ENCODE results near the gene CSF1. TPM values are rescaled to one million over a fixed set of nuclear protein-coding genes. Genes with fewer than 3 reads are reported as not detected.

Gene CSF1
- total and polyA plus RNA-seq, 2 of the 13 experiments (the other 11 are each of a cell fraction or from before 2014, with no cell fraction given): 4.6 to 13.3 TPM

DNA sequence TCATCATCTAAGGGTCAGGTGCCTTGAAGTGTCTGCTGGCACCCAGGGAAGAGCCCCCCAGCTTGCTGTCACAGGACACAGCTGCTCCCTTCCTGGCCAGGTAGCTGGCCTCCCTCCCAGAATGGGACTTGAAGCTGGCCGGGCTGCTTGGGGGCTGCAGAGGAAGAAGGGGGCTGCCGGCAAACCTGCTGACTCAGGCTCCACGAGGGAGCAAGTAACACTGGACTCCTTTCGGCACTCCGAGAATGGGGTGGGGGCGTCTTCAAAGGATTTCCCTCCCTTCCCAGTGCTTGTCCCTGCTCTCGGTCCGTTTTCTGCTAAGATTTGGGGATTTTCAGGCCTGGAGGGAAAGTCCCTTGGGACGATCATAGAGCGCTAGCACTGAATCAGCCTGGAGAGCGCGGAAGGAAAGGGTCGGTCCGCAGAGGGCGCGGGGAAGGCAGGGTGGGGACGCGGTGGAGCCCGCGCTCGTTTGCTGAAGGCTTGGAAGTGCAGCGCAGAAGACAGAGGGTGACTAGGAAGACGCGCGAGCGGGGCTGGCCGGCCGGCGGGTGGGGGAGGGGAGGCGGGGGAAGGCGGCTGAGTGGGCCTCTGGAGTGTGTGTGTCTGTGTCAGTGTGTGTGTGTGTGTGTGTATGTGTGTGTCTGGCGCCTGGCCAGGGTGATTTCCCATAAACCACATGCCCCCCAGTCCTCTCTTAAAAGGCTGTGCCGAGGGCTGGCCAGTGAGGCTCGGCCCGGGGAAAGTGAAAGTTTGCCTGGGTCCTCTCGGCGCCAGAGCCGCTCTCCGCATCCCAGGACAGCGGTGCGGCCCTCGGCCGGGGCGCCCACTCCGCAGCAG, at the start of gene CSF1 (continued):
- TF ChIP-seq ZNF737 (CRISPR knock-in tag; IDR thresholded peaks at IDR 0.05; ENCODE audit: borderline replicate concordance): no peak
- no peak for TF ChIP-seq KDM4B (CRISPR knock-in tag; IDR thresholded peaks at IDR 0.05)
- TF ChIP-seq, protein P1, sequence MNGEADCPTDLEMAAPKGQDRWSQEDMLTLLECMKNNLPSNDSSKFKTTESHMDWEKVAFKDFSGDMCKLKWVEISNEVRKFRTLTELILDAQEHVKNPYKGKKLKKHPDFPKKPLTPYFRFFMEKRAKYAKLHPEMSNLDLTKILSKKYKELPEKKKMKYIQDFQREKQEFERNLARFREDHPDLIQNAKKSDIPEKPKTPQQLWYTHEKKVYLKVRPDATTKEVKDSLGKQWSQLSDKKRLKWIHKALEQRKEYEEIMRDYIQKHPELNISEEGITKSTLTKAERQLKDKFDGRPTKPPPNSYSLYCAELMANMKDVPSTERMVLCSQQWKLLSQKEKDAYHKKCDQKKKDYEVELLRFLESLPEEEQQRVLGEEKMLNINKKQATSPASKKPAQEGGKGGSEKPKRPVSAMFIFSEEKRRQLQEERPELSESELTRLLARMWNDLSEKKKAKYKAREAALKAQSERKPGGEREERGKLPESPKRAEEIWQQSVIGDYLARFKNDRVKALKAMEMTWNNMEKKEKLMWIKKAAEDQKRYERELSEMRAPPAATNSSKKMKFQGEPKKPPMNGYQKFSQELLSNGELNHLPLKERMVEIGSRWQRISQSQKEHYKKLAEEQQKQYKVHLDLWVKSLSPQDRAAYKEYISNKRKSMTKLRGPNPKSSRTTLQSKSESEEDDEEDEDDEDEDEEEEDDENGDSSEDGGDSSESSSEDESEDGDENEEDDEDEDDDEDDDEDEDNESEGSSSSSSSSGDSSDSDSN (CRISPR knock-in tag; IDR thresholded peaks at IDR 0.05): peak; percentile 62; the same call in 1 of the 2 replicates
- no peak for TF ChIP-seq GATAD1 (CRISPR knock-in tag; IDR thresholded peaks at IDR 0.05)
- no peak for TF ChIP-seq ZFAT (CRISPR knock-in tag; conservative IDR thresholded peaks at IDR 0.05)
- no peak for TF ChIP-seq PHF20 (CRISPR knock-in tag; IDR thresholded peaks at IDR 0.05)
- no peak for TF ChIP-seq MEIS1 (CRISPR knock-in tag; IDR thresholded peaks at IDR 0.05; ENCODE audit: borderline replicate concordance)
- no peak for TF ChIP-seq KMT2B (CRISPR knock-in tag; IDR thresholded peaks at IDR 0.05)
- TF ChIP-seq SIN3A (IDR thresholded peaks at IDR 0.05; ENCODE audit: borderline replicate concordance, low read depth, low read length): no peak
- TF ChIP-seq, protein P2, sequence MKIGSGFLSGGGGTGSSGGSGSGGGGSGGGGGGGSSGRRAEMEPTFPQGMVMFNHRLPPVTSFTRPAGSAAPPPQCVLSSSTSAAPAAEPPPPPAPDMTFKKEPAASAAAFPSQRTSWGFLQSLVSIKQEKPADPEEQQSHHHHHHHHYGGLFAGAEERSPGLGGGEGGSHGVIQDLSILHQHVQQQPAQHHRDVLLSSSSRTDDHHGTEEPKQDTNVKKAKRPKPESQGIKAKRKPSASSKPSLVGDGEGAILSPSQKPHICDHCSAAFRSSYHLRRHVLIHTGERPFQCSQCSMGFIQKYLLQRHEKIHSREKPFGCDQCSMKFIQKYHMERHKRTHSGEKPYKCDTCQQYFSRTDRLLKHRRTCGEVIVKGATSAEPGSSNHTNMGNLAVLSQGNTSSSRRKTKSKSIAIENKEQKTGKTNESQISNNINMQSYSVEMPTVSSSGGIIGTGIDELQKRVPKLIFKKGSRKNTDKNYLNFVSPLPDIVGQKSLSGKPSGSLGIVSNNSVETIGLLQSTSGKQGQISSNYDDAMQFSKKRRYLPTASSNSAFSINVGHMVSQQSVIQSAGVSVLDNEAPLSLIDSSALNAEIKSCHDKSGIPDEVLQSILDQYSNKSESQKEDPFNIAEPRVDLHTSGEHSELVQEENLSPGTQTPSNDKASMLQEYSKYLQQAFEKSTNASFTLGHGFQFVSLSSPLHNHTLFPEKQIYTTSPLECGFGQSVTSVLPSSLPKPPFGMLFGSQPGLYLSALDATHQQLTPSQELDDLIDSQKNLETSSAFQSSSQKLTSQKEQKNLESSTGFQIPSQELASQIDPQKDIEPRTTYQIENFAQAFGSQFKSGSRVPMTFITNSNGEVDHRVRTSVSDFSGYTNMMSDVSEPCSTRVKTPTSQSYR (CRISPR knock-in tag; IDR thresholded peaks at IDR 0.05; ENCODE audit: borderline replicate concordance): peak; percentile 71; the same call in 1 of the 2 replicates
- no peak for TF ChIP-seq FOSL2 (CRISPR knock-in tag; IDR thresholded peaks at IDR 0.05)
- no peak for TF ChIP-seq ZIK1 (CRISPR knock-in tag; IDR thresholded peaks at IDR 0.05; ENCODE audit: borderline replicate concordance, low read depth)
- no peak for TF ChIP-seq ZNF205 (CRISPR knock-in tag; IDR thresholded peaks at IDR 0.05)
- TF ChIP-seq JDP2 (CRISPR knock-in tag; IDR thresholded peaks at IDR 0.05; ENCODE audit: borderline replicate concordance): no peak
- TF ChIP-seq, protein P3, sequence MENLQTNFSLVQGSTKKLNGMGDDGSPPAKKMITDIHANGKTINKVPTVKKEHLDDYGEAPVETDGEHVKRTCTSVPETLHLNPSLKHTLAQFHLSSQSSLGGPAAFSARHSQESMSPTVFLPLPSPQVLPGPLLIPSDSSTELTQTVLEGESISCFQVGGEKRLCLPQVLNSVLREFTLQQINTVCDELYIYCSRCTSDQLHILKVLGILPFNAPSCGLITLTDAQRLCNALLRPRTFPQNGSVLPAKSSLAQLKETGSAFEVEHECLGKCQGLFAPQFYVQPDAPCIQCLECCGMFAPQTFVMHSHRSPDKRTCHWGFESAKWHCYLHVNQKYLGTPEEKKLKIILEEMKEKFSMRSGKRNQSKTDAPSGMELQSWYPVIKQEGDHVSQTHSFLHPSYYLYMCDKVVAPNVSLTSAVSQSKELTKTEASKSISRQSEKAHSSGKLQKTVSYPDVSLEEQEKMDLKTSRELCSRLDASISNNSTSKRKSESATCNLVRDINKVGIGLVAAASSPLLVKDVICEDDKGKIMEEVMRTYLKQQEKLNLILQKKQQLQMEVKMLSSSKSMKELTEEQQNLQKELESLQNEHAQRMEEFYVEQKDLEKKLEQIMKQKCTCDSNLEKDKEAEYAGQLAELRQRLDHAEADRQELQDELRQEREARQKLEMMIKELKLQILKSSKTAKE (CRISPR knock-in tag; IDR thresholded peaks at IDR 0.05; ENCODE audit: borderline replicate concordance): no peak
- no peak for TF ChIP-seq IKZF1 (IDR thresholded peaks at IDR 0.05)
- no peak for TF ChIP-seq ZNF260 (CRISPR knock-in tag; IDR thresholded peaks at IDR 0.05; ENCODE audit: borderline replicate concordance, low read depth)
- TF ChIP-seq, protein P4, sequence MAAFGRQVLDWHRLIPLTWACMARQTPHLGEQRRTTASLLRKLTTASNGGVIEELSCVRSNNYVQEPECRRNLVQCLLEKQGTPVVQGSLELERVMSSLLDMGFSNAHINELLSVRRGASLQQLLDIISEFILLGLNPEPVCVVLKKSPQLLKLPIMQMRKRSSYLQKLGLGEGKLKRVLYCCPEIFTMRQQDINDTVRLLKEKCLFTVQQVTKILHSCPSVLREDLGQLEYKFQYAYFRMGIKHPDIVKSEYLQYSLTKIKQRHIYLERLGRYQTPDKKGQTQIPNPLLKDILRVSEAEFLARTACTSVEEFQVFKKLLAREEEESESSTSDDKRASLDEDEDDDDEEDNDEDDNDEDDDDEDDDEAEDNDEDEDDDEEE (CRISPR knock-in tag; IDR thresholded peaks at IDR 0.05): no peak
- no peak for TF ChIP-seq MZF1 (CRISPR knock-in tag; IDR thresholded peaks at IDR 0.05; ENCODE audit: borderline replicate concordance)
- TF ChIP-seq, protein P5, sequence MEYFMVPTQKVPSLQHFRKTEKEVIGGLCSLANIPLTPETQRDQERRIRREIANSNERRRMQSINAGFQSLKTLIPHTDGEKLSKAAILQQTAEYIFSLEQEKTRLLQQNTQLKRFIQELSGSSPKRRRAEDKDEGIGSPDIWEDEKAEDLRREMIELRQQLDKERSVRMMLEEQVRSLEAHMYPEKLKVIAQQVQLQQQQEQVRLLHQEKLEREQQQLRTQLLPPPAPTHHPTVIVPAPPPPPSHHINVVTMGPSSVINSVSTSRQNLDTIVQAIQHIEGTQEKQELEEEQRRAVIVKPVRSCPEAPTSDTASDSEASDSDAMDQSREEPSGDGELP (IDR thresholded peaks at IDR 0.05; ENCODE audit: borderline replicate concordance, low read depth): no peak

All from HepG2 (cell line).